Measurements from ENCODE around the gene EMP3.
"Not testable (repeated sequence)": the region's sequence is repeated elsewhere in the genome, so short reads cannot be mapped to it uniquely, and the experiment has no call there.

The EMP3 gene

GRCh38 chr19:48325265-48325910, at the start of gene EMP3:
Gene EMP3, plus strand, starts transcription at chr19:48325552. Its CDS starts 1,293 bp downstream, at chr19:48326845.
- no peak for DNase-seq

- no peak for DNase-seq
These were observed 45.6 kb upstream of the EMP3 start for GRCh38 chr19:48279747-48280146.

- no peak for DNase-seq
These were observed 41.4 kb upstream of the EMP3 start for GRCh38 chr19:48283908-48284307.

- no peak for DNase-seq
These were observed 40.5 kb upstream of the EMP3 start for GRCh38 chr19:48284896-48285295.

- no peak for DNase-seq
These were observed 37.6 kb upstream of the EMP3 start for GRCh38 chr19:48287748-48288147.

- DNase-seq: no peak
These were observed 35.0 kb upstream of the EMP3 start for GRCh38 chr19:48290401-48290770.

GRCh38 chr19:48290771-48291488, 34.4 kb upstream of the EMP3 start:
- peak; percentile 35 for DNase-seq

- DNase-seq: not testable (repeated sequence)
These were observed 33.9 kb upstream of the EMP3 start for GRCh38 chr19:48291489-48291815.

GRCh38 chr19:48292798-48293197, 32.6 kb upstream of the EMP3 start:
- no peak for DNase-seq

GRCh38 chr19:48295458-48295857, 29.9 kb upstream of the EMP3 start:
- no peak for DNase-seq

- no peak for DNase-seq
These were observed 28.2 kb upstream of the EMP3 start for GRCh38 chr19:48296963-48297734.

GRCh38 chr19:48297975-48298374, 27.4 kb upstream of the EMP3 start:
- DNase-seq: no peak

GRCh38 chr19:48301886-48302599, 23.3 kb upstream of the EMP3 start:
- no peak for DNase-seq

- no peak for DNase-seq
These were observed 22.8 kb upstream of the EMP3 start for GRCh38 chr19:48302600-48302959.

GRCh38 chr19:48303367-48303766, 22.0 kb upstream of the EMP3 start:
- no peak for DNase-seq

GRCh38 chr19:48303866-48304265, 21.5 kb upstream of the EMP3 start:
- DNase-seq: no peak

GRCh38 chr19:48308631-48309586, 16.4 kb upstream of the EMP3 start:
- DNase-seq: no peak

- not testable (repeated sequence) for DNase-seq
These were observed 15.6 kb upstream of the EMP3 start for GRCh38 chr19:48309731-48310130.

GRCh38 chr19:48310227-48310626, 15.1 kb upstream of the EMP3 start:
- no peak for DNase-seq

- DNase-seq: no peak
These were observed 14.0 kb upstream of the EMP3 start for GRCh38 chr19:48311384-48311783.

- DNase-seq: no peak
These were observed 9.6 kb upstream of the EMP3 start for GRCh38 chr19:48315712-48316111.

GRCh38 chr19:48317708-48317960, 7.7 kb upstream of the EMP3 start:
- not testable (repeated sequence) for DNase-seq
